Measurements from ENCODE around the gene TPPP3.
"Not testable (repeated sequence)": the region's sequence is repeated elsewhere in the genome, so short reads cannot be mapped to it uniquely, and the experiment has no call there.

The TPPP3 gene

DNA sequence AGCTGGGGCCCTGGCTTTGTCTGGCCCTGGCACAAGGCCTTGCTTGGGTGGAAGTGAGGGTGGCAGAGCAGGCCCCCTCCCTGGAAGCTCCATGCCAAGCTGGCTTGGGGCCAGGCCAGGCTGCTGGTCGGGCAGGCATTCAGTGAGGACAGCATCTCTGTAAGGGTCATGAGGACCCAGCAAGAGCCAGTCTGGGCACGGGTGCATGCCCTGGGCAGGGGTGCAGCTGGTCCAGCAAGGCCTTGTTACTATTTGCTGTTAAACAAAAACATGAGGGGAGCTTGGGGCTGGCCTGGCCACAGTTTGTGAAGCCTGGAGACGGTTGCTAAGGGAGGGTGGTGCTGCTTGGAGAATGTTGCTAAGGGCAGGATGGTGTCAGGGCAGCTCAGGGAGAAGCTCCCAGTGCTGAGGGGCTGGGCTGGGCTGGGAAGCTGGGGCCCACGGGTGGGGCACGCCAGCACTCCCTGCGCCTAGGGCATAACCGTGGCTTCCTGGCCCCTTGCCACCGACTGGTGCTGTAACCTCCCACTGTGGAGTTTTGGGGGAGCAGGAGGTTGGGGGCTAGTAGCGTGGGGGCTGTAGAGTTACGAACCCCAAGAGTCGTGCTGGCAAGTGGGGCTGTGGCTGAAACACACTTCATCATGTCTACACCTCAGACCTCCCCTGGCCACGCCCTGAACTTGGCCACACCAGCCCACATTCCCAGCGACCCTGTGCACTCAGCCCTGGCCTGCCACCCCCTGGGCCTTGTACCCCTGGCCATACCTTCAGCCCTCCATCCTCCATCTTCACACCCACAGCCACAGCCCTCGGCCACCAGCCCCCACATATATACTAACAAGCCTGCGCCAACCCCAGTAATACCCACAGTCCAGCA lies 1.6 kb downstream of the TPPP3 start:
- peaks cover 9% of the 10 kb centered on the region for H3K27me3 Mint-ChIP-seq
- peaks cover 6% of the 10 kb centered on the region for H3K4me1 Mint-ChIP-seq (ENCODE audit: low read depth)
- H3K4me3 Mint-ChIP-seq, result no peak overlapping the region
- no peaks in the 10 kb centered on the region for H3K36me3 Mint-ChIP-seq
- no peak overlapping the region for H3K27ac Mint-ChIP-seq
- H3K9me3 Mint-ChIP-seq (ENCODE audit: low read depth), result no peaks in the 10 kb centered on the region

DNA sequence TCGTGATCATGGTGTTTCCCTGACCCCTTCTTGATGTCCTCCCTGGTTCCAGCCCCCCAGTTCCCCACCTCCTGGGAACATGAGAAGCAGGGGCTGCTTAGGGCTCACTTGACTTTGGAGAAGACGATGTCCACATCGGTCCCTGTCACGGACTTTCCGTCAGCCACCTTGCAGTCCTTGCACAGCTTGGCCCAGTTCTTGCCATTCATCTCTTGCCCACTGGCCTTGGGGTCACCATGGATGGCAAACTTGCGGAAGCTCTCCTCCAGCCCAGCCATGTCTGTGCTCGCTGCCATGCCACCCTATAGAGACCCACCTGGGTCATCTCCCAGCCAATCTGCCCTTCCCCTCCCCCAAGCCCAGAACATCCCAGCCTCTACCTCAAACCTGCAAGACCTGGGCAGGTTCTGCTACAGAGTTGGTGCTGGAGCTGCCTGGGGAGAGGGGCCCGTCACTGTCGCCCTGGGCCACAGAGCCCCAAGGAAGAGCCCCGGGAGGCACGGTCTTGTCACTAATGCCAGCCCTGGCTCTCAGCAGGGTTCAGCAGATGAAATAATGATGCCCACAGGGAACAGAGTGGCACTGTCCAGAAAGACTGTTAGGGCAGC lies 2.4 kb downstream of the TPPP3 start:
- Mint-ChIP-seq H3K27me3 (peaks cover 9% of the 10 kb centered on the region), H3K4me3 (no peak overlapping the region)

DNA sequence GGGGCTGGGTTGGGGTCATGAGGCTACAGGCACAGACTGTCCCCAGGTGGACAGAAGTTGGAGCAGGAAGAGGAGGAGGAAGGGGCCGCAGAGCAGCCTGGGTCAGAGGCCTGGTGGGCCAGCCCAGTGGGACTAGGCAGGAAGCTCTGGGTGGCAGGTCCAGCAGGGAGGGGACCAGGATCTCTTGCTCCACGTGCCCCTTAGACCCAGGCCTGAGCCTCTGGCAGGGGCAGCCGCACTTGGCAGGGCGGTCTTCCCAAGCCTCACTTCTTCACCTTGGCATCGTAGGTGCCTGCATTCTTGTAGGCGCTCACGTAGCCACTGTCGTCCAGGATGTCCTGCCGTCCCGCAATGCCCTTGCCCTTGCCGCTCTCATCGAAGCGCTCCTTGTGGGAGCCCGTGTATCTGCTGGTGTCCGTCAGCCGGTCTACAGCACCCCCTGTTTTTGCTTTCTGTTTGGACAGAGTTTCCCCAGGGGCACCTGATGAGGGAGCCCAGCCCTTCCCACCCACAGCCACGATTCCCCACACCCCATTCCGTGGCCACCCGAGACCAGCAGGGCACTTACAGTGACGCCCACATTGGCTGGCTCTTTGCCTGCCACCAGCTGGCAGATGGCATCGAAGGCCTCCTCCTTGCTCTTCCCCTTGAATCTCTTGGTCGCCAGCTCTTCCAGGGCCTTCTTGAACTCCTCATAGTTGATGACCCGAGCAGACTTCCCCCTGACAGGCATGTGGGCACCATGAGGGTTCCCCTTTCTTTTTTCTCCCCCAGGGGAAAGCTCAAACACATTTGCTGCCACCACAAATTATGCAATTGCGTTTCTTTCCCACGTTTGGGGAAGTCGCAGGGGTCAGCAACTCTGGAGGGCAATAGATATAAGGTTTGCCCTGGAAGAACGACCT lies 3.1 kb downstream of the TPPP3 start:
- Mint-ChIP-seq H3K9me3 (ENCODE audit: low read depth) (no peaks in the 10 kb centered on the region), H3K36me3 (no peaks in the 10 kb centered on the region), H3K4me1 (ENCODE audit: low read depth) (peaks cover 6% of the 10 kb centered on the region), H3K4me3 (no peak overlapping the region), H3K27ac (no peak overlapping the region), H3K27me3 (peaks cover 7% of the 10 kb centered on the region)

More for the DNA sequence above, 2.4 kb downstream of the TPPP3 start:
- H3K27ac Mint-ChIP-seq, result no peak overlapping the region
- no peaks in the 10 kb centered on the region for H3K36me3 Mint-ChIP-seq
- H3K9me3 Mint-ChIP-seq (ENCODE audit: low read depth), result no peaks in the 10 kb centered on the region
- H3K4me1 Mint-ChIP-seq (ENCODE audit: low read depth), result peaks cover 6% of the 10 kb centered on the region

DNA sequence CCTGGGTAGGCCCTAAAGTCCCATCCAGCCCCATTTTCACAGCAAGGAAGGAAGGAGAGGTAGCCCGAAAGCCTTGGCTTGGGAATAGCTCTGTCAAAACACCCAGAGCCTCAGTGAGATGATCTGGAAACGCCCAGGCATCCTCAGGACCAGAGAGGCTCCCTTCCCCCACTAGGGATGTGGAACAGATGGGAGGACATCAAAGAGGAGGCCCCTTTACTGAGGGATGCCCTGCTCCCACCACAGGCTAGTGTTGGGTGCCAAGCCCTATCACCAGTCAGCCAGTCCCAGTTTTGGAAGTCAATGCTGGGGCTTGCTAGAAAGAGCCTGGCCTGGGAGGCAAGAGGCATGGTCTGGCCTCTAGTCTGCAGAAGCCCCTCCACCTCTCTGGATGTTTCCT lies 4.7 kb downstream of the TPPP3 start:
- Mint-ChIP-seq H3K4me1 (ENCODE audit: low read depth) (peaks cover 2% of the 10 kb centered on the region), H3K27ac (no peak overlapping the region), H3K4me3 (no peak overlapping the region), H3K27me3 (peaks cover 3% of the 10 kb centered on the region), H3K36me3 (no peaks in the 10 kb centered on the region), H3K9me3 (ENCODE audit: low read depth) (no peaks in the 10 kb centered on the region)

DNA sequence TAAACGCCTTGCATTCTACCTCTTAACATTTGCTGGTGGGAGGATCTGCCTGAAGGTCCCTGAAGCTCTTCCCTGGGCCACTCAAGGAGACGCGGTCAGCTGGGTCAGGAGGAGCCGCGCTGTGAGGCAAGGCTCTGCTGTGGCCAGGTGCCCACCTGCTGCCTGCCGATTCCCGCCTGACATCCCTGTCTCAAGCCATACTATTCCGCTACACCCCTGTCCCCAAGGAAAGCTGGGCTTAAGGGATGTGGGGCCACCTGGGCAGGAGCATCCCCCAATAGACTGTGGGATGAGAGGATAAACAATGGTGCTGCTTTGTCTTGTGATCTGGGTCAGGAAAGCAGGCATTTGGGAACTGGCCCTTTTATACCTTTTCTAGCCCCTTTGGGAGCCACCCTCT lies 5.1 kb downstream of the TPPP3 start:
- Mint-ChIP-seq H3K4me1 (ENCODE audit: low read depth) (peaks cover 2% of the 10 kb centered on the region), H3K27me3 (peaks cover 3% of the 10 kb centered on the region), H3K4me3 (no peak overlapping the region), H3K27ac (no peak overlapping the region), H3K36me3 (no peaks in the 10 kb centered on the region), H3K9me3 (ENCODE audit: low read depth) (no peaks in the 10 kb centered on the region)

DNA sequence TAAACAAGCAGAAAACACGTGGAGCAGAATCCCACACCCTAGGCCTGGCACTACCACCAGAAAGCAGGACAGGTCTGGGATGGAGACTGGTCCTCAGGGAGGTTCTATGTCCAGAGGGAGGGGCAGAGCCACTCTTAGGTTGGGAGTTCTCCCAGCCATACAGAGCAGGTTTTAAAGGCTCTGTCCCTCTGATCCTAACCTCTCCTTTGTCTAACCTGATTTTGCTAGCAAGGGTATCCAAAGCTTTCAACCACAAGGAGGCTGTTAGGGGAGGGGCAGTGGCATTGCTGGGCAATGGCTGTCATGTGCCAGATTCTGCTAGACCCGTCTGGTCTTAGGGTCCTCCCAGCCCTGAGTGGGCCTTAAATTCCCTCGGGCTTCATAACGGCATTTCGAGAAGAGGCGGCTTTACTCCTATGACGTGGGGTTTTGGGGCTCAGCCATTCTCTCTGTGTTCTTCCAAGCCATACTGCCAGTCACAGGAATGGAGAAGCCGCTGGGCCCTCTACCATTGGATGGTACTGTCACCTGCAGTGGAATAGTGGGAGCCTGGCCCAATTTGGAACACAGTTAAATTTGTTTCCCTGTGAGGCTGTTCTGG lies 5.7 kb downstream of the TPPP3 start:
- H3K27ac Mint-ChIP-seq, result no peak overlapping the region
- H3K4me3 Mint-ChIP-seq, result no peak overlapping the region
- H3K9me3 Mint-ChIP-seq (ENCODE audit: low read depth), result no peaks in the 10 kb centered on the region
- peaks cover 3% of the 10 kb centered on the region for H3K27me3 Mint-ChIP-seq
- peaks cover 2% of the 10 kb centered on the region for H3K4me1 Mint-ChIP-seq (ENCODE audit: low read depth)
- H3K36me3 Mint-ChIP-seq, result no peaks in the 10 kb centered on the region

DNA sequence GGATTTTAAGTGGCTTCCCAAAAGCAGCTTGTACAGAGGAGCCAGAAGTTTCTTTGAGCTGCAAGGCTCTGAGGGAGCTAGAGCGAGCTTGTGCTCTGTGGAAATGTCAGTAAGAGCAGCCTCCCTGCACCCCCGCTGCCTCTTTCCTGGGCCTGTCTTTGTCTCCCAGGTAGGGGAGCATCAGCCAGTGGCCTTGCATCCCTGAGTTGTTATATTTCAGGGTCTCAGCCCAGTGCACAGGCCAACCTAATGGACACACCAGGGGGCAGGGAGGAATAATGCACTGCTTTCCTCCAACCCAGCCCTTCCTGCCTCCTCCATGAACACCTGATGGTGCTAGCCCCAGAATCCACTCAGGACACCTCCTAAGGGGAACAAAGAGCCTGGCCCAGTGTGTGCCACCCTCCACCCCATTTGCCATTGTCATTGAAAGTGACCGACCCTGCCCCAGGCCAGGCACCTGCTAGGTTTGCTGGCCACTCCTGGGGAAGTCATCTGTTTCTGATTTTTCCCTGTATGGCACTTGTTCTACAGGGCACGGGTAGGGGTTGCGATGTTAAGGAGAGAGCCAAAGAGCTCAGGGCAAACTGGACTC lies 6.3 kb downstream of the TPPP3 start:
- Mint-ChIP-seq H3K4me3 (no peak overlapping the region), H3K27ac (no peak overlapping the region), H3K36me3 (no peaks in the 10 kb centered on the region), H3K9me3 (ENCODE audit: low read depth) (no peaks in the 10 kb centered on the region), H3K4me1 (ENCODE audit: low read depth) (no peaks in the 10 kb centered on the region), H3K27me3 (no peaks in the 10 kb centered on the region)

DNA sequence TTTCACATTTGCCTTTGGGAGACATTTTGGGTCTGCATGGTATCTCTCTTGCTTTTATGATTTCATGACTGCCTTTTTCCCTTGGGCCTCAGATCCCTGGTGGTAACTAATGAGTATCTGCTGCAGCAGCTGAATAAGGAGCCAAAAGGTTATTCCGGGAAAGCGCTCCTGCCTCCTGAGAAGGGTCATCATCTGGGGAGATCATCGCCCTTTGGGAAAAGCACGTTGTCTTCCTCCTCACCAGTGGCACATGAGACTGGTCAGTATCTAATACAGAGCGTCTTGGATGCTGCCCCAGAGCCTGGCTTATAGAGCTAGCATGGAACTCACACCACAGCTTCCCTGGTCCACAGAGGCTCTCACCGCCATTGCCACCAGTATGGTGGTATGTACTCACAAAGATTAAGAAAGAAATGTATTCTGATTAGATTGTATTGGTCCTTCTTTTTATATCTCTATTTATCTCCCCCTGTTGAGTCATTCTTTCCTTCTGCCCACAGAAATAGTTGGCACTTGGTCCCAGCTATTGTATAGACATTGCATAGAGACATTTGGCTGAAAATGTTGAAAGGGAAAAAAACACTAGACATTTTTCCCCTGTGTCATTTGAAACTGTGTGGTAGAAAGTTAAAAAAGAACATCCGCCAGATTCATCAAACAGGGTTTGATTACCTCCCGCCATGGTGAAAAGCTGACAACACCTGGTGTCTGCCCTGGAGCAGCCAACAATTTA lies 8.4 kb downstream of the TPPP3 start:
- no peak overlapping the region for H3K27ac Mint-ChIP-seq
- no peaks in the 10 kb centered on the region for H3K36me3 Mint-ChIP-seq
- H3K4me3 Mint-ChIP-seq, result no peak overlapping the region
- no peaks in the 10 kb centered on the region for H3K4me1 Mint-ChIP-seq (ENCODE audit: low read depth)
- H3K27me3 Mint-ChIP-seq, result no peaks in the 10 kb centered on the region
- H3K9me3 Mint-ChIP-seq (ENCODE audit: low read depth), result no peaks in the 10 kb centered on the region

DNA sequence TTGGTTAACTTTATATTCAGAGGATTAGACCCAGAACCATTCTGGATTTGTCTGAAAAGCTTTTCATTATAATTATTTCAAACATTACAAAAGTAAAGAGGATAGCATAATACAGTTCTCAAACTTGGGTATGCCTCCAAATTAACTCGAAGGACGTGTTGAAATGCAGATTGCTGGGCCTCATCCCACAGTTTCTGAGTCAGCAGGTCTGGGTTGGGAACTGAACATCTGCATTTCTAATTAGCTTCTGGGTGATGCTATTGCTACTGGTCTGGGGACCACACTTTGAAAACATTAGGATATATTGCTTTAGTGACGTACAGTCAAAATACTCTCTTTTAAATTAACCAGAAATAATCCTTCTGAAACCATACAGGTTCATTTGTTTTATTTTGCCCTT lies 10.0 kb downstream of the TPPP3 start:
- H3K4me1 Mint-ChIP-seq (ENCODE audit: low read depth), result no peaks in the 10 kb centered on the region
- H3K36me3 Mint-ChIP-seq, result no peaks in the 10 kb centered on the region
- H3K27ac Mint-ChIP-seq, result no peak overlapping the region
- no peaks in the 10 kb centered on the region for H3K27me3 Mint-ChIP-seq
- H3K9me3 Mint-ChIP-seq (ENCODE audit: low read depth), result no peaks in the 10 kb centered on the region
- no peak overlapping the region for H3K4me3 Mint-ChIP-seq

DNA sequence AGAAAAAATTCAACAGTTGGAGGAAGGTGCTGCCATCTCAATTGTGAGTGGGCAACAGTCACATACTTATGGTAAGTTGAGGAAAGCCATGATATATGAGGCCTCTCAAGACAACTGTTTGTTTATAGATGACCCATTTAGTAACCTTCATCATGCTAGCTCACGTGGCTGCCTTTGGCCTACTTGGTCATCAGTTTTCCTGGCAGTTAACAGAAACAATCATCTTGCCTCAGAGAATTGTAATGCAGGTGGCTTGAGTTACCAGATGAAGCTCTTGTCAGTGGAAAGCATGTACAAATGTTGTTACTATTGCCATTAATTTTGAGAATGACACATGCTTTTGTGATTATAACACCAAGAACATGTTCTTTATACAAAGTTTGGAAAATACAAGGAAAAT lies 14.7 kb downstream of the TPPP3 start:
- H3K9me3 Mint-ChIP-seq (ENCODE audit: low read depth), result no peaks in the 10 kb centered on the region

DNA sequence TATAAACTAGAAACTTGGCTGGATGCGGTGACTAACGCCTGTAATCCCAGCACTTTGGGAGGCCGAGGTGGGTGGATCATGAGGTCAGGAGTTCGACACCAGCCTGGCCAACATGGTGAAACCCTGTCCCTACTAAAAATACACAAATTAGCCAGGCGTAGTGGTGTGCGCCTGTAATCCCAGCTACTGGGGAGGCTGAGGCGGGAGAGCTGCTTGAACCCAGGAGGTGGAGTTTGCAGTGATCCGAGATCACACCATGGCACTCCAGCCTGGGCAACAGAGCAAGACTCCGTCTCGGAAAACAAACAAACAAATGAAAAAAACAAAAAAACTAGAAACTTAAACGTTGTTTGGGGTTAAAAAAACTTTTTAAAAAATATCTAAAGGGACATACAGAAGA lies 17.3 kb downstream of the TPPP3 start:
- H3K27ac Mint-ChIP-seq; H3K36me3 Mint-ChIP-seq; H3K4me1 Mint-ChIP-seq (ENCODE audit: low read depth); H3K9me3 Mint-ChIP-seq (ENCODE audit: low read depth); H3K27me3 Mint-ChIP-seq; H3K4me3 Mint-ChIP-seq: not testable (repeated sequence)

More for the DNA sequence above, 14.7 kb downstream of the TPPP3 start:
- H3K36me3 Mint-ChIP-seq, result no peaks in the 10 kb centered on the region
- H3K4me1 Mint-ChIP-seq (ENCODE audit: low read depth), result no peaks in the 10 kb centered on the region
- H3K4me3 Mint-ChIP-seq, result no peak overlapping the region
- no peaks in the 10 kb centered on the region for H3K27me3 Mint-ChIP-seq
- H3K27ac Mint-ChIP-seq, result no peak overlapping the region

DNA sequence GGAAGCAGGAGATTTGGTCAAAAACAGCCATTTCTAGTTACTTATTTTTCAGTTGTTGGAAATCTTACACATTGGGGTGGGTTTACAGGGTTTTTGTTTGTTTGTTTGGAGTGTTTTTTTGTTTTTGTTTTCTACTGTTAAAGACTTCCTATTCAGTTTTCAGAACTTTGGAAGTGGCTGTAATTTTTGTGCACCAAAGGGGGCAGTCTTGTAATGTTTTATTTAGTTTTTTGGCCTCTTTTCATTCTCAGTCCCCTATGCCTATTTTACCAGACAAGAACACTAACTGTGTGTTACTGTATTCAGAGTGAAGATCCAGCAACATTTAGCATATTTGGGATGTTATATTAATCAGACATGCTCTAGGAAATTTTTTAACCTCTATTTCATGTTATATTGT lies 20.6 kb downstream of the TPPP3 start:
- Mint-ChIP-seq H3K36me3 (no peaks in the 10 kb centered on the region), H3K4me1 (ENCODE audit: low read depth) (no peaks in the 10 kb centered on the region), H3K27me3 (no peaks in the 10 kb centered on the region), H3K27ac (no peak overlapping the region), H3K4me3 (no peak overlapping the region), H3K9me3 (ENCODE audit: low read depth) (no peaks in the 10 kb centered on the region)

DNA sequence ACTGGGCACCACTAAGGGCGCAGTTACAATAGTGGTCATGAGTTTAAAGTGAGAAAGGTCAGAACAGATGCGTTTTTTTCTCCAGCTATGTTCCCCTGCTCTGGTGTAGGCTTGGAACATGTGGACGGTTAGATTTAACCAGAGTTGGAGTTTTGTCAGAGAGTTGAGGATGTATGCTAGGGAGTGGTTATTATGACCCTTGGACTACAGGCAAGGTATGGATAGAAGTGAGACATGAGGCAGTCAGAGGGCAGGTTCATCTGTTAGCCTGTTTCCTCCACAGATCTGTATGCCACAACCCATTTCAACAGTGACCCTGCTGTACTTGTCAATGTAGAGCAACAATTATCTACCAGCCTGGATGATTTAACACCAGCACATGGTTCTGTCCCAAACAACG lies 22.6 kb downstream of the TPPP3 start:
- no peaks in the 10 kb centered on the region for H3K9me3 Mint-ChIP-seq (ENCODE audit: low read depth)
- no peaks in the 10 kb centered on the region for H3K36me3 Mint-ChIP-seq
- H3K4me1 Mint-ChIP-seq (ENCODE audit: low read depth), result peaks cover 2% of the 10 kb centered on the region
- no peak overlapping the region for H3K4me3 Mint-ChIP-seq
- H3K27ac Mint-ChIP-seq, result no peak overlapping the region
- H3K27me3 Mint-ChIP-seq, result no peaks in the 10 kb centered on the region

Measured in activated naive CD8-positive, alpha-beta T cell (primary cell).